ENCODE measurements around the gene SLC2A4RG.

Gene SLC2A4RG

DNA sequence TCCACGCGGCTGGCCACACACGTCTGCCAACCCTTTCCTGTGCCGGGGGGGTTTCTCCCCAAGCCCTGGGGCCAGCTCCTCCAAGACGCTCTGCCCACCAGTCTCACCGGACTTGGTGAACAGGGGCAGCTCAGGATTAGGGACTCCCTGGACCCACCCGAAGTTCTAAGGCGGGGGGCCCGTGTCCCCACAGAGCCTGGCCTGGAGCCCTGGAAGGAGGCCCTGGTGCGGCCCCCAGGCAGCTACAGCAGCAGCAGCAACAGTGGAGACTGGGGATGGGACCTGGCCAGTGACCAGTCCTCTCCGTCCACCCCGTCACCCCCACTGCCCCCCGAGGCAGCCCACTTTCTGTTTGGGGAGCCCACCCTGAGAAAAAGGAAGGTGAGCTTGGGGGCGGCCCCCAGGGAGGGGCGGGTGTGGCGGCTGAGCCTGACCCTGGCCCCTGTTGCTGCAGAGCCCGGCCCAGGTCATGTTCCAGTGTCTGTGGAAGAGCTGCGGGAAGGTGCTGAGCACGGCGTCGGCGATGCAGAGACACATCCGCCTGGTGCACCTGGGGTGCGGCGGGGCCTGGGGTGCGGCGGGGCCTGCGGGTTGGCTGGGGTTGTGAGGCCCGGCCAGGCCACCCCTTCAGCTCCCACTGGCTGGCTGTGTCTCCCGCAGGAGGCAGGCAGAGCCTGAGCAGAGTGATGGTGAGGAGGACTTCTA lies 2.3 kb downstream of the SLC2A4RG start:
- no peak for DNase-seq

DNA sequence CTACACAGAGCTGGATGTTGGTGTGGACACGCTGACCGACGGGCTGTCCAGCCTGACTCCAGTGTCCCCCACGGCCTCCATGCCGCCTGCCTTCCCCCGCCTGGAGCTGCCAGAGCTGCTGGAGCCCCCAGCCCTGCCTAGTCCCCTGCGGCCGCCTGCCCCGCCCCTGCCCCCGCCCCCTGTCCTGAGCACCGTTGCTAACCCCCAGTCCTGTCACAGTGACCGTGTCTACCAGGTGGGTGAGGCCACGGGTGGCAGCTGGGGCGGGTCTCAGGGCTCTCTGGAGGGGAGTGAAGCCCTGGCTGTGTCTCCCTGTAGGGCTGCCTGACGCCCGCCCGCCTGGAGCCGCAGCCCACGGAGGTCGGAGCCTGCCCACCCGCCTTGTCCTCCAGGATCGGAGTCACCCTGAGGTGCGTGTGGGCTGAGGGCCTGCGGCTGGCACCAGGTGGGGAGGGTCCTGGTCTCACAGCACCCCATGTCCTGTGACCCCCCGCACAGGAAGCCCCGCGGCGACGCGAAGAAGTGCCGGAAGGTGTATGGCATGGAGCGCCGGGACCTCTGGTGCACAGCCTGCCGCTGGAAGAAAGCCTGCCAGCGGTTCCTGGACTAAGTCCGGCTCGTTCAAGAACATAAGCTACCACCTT lies 2.9 kb downstream of the SLC2A4RG start:
- DNase-seq: no peak

DNA sequence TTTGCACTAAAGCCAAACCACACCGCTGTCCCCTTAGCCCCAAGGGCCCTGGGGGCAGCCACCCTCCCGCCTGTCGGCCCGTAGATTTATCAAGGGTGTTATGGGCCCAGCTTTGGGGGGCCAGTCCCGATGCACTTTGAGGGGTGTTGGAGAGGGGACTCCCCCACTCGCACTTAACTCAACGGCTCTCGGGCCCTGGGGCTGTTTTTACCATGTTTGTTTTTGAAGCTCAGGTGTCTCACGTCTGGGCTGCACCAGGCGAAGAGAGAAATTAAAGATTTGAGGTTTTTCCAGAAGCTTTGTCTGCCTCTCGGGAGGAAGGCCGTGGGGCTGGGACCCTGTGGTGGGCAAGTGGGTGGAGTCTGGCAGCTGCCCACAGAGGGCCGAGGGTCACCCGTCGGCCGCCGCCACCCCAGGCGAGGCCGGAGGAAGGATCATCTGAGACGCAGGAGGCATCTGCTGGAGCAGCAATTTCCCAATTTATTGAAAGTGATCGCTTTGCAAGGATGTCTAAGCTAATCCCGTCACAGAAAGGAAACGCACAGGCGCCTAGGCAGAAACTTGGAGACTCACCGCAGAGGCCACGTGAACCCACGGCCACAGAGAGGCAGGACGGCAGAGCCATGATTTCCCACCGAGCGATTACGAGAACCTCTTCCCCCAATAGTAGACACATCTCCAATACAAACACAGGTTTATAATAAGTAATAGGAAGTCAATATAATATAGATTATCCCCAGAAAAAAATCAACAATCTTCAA lies 3.8 kb downstream of the SLC2A4RG start:
- no peak for DNase-seq

DNA sequence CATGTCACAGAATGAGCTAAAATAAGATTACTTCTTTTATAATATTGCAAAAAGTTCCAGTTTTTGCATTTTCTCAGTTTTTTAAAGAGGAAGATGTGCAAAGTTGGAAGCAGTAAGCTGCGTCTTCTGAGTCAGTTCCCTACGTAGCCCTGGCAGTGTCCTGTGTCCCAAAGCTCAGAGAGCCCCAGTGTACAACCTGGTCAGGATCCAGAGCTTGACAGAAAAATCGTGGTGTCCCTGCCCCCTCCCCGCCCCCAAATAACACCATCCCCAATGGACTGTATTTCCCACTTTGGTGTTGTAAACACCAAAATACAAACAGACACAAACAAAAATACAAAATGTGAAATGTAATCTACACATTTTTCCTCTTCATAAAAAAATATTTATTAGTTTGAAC lies 4.6 kb downstream of the SLC2A4RG start:
- DNase-seq: no peak

DNA sequence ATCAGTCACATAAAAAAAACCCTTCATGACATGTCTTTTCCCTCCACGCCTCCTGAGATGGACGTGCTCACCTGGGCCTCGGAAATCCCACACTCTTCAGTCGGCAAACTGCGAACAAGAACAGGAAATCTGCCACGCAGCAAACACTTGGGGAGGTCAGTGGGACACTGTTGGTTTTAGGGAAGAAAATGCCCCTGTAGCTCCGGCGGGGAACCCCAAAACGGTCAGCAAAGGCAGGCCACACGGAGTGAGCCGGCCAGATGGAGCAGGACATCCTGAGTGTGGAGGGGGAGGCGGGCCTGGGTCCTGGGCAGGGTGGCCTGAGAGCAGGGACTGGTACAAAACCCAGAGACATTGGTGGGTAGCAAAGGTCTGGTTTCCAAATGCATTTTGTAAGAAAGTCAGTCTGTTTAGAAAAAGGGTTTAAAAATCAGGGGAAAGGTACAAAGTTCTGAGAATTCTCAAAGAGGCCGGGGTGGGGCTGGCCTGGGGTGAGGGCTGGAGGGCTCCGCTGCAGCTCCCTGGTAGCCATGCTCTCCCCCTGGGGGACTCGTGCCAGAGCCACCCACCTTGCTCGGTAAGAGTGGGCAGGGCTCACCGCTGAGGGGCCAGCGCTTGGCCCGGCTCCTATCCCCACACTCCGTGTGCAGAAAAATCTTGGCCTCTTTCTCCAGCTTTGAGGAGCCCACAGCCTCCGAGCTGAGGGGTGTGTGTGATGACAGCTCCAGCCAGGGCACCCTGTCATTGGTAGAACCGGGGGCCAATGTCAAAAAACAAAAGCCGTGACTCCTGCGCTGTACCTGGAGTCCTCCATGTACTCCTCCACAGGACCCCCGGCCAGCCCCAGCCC lies 5.2 kb downstream of the SLC2A4RG start:
- no peak for DNase-seq

DNA sequence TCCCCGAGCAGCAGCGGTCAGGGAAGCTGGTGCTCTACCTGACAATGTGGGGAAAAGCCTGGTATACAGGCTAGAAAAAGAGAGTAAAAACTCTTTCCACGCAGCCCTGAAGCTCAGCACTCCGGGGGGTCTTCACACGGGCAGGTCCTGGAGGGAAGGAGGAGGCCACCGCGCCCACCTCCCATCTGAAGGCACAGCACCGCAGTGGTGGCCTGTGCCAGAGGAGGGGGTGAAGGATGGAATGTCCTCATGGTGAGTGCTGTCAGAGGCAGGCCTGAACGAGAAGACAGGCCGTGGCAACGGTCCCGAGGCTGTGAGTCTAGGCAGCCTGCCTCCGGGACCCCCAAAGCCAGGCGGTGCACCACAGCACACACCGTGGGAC lies 5.8 kb downstream of the SLC2A4RG start:
- no peak for DNase-seq

DNA sequence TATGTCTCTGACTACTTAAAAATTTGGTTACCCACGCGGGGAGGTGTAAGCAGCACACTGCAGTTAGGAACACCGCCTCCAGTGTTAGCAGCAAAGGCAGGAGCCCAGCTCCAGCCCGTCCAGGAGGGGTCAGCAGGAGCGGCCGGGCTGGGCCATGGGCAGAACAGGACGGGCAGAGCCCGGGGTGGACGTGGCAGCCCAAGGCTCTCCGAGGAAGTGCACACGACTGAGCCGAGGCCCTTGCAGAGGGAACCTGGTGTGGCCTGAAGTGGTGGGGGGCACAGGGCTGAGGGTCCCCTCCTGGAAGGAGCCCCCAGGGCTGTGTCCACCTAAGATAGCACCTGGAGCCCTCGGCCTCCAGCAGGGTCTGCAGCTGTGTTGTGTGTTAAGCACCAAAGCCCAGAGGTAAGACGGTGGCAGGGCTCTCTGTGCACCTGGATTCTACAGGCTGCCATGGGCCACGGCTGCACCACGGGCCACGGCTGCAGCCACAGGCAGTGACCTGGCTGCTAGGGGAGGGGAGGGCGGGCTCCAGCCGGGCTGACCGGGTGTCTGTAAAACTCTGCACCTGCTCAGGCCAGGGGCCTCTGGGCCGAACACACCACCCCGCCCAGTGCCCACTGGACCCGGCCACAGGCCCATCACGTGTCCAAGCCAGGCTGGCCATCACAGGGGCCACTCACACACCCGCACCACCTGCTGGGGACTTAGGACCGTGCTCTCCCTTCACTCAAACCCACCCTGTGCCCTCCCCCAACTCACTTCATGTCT lies 6.6 kb downstream of the SLC2A4RG start:
- DNase-seq: no peak

DNA sequence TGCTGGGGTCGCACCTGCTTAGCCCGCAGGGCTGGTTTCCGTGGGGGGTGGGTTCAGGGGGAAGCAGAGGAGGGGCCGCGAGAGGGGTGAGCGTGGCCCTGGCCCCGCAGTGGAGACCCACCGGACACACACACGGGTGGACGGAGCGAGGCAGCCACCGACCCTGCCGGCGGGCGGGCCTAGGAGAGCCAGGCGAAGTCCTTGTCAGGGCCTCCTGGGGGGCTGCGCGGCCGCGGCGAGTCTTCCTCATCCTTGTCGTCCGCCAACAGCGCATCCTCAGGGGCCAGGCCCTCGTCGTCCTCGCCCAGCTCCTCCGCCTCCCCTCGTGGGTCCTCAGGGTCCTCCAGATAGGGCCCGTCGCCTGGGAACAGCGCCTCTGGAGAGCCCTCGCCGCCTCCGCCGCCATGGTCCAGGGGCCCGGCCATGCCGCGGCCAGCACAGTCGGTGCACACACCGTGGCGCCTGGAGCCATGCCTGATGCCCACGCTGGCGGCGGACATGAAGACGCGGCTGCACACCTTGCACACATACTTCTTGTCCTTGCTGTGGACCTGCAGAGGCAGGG lies 7.3 kb downstream of the SLC2A4RG start:
- no peak for DNase-seq

DNA sequence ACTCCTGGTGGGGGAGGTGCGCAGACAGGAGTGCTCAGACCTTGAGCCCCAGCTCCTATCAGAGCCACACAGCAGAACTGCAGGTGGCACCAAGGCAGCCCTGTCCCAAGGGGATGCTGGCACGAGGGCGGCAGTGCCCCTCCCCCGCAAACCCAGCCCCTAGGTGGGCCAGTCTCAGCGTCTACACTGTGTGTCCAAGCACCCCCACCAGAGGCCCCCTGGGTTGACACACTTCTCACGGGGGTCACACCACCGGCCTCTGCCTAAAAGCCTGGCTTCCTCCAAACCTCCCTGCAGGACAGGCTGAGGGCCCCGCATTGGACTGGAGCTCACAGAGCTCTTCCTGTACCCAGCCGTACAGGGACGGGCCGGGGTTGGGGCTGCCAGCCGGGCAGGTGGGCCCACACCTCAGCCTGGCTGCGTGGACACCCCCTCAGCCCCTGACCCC lies 8.1 kb downstream of the SLC2A4RG start:
- no peak for DNase-seq

DNA sequence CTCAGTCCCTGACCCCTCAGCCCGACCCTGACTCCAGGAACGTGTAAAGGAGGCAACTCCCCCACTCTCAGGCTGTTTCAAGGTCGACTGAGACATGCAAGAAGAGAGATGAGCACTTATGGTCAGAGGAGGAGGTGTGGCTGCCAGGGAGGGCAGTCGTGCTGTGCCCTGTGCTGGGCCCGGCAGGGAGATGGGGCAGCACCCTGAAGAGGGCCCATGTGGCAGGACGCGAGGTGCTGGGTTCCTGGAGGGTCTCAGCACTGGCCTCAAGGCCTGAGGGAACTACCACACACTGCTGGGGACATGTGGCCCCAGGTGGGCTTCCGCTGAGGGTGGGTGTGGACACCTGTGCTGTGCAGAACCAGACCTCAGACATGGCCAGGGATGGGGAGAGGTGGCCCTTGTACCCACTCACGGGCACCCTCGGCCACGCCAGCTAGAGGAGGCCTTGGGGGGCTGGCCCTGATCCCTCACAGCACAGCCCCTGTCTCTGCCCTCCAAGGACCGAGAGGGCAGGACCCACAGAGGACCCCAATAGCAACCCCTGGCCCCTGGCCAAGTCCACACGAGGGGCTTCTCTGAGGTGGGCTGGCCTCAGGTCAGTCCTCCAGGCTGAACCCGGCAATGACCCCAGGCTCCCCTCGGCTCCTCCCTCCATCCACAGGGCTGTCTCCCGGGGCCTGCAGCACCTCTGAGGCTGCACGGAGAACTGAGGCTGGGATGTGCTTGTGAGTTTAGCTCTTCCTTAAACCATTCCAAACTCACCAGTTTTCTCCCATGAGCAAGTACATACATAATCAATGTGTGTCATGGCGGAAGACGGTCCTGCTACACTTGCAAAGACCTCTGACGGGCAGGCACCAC lies 8.7 kb downstream of the SLC2A4RG start:
- no peak for DNase-seq

DNA sequence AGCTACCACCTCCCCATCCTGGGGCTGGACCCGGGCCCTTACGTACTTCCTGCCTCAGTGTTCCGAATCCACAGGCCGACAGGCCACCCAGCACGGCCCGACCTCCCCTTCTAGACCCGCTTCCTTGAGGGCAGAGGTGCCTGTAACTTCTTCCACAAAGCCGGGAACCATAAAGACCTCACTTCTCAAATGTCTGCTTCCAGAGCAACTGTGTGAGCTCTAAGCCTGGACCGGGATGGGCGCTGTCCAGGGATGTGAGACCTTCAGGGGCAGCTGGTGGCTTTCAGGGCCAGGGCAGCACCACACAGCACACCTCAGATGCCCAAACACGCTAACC lies 9.3 kb downstream of the SLC2A4RG start:
- DNase-seq: no peak

DNA sequence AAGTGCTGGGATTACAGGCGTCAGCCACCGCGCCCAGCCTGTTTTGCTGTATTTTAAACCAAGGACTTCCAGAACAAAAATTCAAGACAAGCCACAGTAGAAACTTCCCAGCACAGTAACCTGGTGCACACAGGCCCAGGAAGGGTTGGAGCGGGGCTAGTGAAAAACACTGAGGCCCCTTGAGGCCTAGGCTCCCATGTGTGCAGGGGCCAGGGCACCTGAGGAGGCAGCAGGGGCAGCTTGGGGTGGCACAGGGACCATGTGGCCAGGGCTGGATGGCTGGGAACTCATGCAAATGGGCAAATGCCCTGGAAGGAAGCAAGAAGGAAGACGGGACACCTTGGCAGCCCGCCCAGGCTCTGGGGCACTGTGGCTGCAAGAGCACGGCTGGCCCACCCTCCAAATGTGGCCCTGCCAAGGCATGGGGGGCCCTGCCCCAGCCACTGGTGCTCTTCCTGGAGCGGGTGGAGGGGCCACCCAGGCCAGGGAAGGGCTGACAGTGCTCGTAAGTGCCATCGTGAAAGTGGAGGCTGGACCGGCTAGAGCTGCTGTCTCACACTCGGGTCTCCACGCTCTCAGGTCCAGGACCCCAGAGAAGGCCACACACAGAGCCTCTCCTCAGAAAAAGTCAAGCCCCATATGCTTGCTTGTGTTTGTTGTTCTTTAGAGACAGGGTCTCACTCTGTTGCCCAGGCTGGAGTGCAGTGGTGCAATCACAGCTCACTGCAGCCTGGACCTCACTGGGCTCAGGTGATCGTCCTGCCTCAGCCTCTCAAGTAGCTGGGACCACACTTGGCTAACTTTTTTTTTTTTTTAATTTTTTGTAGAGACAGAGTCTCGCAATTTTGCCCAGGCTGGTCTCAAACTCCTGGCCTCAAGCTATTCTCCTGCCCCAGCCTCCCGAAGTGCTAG lies 10.3 kb downstream of the SLC2A4RG start:
- DNase-seq: no peak

DNA sequence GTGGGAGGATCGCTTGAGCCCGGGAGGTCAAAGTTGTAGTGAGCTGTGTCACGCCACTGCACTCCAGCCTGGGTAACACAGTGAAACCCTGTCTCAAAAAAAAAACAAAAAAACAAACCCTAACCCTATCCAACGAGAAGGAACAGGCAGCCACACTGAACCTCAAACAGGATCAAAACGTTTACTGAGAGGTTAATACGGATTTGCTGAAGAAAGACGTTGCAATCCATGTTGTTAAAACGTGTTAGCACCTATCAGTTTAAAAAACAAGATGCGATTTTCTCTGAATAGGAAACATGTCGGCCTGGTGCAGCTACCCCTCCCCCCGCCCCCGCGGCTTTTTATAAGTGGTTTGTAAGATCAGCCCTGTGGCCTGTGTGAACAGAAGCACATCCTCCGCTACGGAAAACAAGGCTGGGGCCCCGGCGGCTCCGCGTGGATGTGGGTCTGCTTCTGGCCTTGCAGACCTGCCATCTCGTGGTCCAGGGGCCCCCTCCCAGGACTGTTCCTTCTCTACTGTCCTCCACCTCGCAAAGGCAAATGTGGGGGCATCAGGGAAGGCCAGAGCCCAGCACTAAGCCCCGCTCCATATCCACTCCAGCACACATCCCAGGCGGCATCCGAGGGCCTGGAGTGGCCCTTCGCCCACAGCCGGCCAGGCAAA lies 11.4 kb downstream of the SLC2A4RG start:
- DNase-seq: no peak

DNA sequence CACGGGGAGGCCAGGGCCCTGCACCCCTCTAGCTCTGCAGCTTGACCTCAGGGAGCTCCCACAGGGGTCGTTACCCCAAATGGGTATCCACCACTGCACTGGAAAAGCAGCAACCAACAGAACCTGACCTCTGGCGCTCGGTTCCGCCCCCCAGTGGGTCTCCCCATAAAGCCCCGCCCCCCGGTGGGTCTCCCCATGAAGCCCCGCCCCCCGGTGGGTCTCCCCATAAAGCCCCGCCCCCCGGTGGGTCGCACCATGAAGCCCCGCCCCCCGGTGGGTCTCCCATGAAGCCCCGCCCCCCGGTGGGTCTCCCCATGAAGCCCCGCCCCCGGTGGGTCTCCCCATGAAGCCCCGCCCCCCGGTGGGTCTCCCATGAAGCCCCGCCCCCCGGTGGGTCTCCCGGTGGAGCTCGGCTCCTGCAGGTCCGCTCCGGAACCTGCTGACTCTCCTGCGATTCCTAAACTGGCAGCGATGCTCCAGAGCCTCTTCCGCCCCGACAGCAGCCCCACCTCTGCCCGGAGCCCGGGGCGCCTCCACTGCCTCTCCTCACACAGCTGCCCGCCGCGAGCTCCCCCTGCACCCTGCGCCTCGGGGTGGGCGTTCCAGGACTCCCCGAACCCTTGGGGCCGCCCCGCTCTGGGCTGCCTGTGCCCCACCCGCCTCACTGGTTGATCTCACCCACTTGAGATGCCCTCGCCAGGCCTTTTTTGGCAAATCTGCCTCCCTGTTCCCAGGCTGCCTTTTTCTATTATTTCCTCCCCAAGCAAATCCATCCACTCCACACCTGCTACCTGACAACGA lies 12.1 kb downstream of the SLC2A4RG start:
- peak; percentile 37 for DNase-seq

DNA sequence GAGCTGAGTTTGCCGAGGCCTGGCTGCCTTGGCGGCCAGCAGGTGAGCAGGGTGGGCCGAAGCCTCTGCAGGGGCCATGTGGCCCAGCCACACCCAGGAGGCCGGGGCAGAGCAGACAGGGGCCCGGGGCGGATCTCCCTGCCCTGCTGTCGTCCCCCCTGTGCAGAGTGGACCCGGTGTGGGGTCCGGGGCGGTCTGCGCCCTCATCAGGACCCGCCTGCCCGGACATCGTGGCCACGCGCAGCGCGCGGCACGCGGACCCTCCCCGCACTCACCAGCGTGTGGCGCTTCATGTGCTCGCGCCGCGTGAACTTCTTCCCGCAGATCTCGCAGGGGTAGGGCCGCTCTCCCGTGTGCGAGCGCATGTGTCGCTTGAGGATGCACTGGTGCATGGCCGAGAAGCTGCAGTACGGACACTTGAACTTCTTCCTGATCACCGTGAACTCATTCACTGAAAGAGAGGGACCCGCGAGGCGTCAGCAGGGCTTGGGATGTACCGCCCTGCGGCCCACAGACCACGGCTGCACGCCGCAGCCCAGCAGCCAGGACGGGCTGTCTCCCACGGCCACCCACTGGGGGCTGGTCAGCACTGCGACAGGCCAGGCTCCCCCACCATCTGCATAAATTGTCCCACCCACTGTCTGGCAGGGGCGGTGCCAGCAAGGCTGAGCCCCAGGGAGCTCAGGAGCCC lies 13.0 kb downstream of the SLC2A4RG start:
- no peak for DNase-seq

DNA sequence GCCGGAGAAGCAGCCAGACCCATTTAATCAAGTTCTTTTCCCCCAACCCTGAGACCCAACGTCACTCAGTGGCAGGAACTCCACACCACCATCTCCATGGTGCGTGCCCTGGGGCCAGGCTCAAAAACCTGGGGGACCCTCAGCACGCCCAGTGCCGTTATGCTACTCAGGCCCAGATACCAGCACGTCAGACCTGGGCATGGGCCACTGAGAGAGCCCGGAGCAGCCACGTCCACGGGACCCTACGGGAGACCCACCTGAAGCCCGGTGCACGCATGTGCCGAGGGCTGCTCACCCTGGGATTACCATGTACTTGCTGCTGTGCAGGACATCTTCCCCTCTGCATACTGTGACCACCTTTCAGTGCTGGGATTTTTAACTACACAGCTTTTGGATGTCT lies 13.8 kb downstream of the SLC2A4RG start:
- no peak for DNase-seq

DNA sequence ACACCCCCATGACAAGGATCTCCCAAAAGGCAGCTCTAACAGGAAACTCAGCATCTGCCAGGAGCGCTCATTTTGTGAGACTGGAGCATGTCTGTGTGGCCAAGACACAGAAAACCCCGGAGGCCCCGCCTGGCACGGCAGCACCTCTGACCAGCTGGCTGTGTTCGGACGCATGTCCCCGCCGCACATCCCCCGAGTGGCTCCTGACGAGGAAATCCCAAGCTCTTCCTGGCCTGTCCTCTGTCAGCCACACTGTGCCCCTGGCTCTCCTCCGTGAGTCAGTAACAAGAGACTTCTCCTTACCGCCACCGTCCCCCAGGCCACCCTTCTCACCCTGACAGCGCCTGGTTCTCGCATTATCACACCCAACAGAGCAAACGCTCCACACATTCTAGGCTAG lies 14.4 kb downstream of the SLC2A4RG start:
- DNase-seq: no peak
